ENCODE results near the gene MCRIP1. TPM values are rescaled to one million over a fixed set of nuclear protein-coding genes. Genes with fewer than 3 reads are reported as not detected.

Gene MCRIP1
- total RNA-seq, 4 donors from 2014 or later = 55.2 to 88.6 (median 83.7) TPM

- H3K9me3 ChIP-seq = no peaks in the 10 kb centered on the region
- no peak overlapping the region for H3K4me3 ChIP-seq (replicated peaks in 1 of 3)
- intact Hi-C loops (cut with DNase I) = no loop called here
- H3K27me3 ChIP-seq = no peaks in the 10 kb centered on the region
- H3K27ac ChIP-seq = no peak overlapping the region
- no peak for DNase-seq
- no peak for TF ChIP-seq POLR2A (IDR thresholded peaks at IDR 0.05)
- TF ChIP-seq, protein P1, sequence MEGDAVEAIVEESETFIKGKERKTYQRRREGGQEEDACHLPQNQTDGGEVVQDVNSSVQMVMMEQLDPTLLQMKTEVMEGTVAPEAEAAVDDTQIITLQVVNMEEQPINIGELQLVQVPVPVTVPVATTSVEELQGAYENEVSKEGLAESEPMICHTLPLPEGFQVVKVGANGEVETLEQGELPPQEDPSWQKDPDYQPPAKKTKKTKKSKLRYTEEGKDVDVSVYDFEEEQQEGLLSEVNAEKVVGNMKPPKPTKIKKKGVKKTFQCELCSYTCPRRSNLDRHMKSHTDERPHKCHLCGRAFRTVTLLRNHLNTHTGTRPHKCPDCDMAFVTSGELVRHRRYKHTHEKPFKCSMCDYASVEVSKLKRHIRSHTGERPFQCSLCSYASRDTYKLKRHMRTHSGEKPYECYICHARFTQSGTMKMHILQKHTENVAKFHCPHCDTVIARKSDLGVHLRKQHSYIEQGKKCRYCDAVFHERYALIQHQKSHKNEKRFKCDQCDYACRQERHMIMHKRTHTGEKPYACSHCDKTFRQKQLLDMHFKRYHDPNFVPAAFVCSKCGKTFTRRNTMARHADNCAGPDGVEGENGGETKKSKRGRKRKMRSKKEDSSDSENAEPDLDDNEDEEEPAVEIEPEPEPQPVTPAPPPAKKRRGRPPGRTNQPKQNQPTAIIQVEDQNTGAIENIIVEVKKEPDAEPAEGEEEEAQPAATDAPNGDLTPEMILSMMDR (IDR thresholded peaks at IDR 0.05) = no peak
- WGBS, 2 donors = 89 to 90% methylated on average over 28 to 42 of the region's 42 CpGs
- no peaks in the 10 kb centered on the region for H3K36me3 ChIP-seq
- H3K4me1 ChIP-seq = peaks cover 4 to 11% of the 10 kb centered on the region in 2 donors
Measured at GRCh38 chr17:81810892-81811704, 22.0 kb downstream of the MCRIP1 start.

GRCh38 chr17:81810476-81810875, 22.6 kb downstream of the MCRIP1 start:
- H3K4me1 ChIP-seq = peaks cover 4 to 8% of the 10 kb centered on the region in 2 donors
- H3K27ac ChIP-seq = no peak overlapping the region
- no peak overlapping the region for H3K4me3 ChIP-seq (replicated peaks in 1 of 3)
- intact Hi-C loops (cut with DNase I) = no loop called here
- H3K9me3 ChIP-seq = no peaks in the 10 kb centered on the region
- TF ChIP-seq POLR2A (IDR thresholded peaks at IDR 0.05) = no peak
- TF ChIP-seq, protein P1 (IDR thresholded peaks at IDR 0.05) = no peak
- no peaks in the 10 kb centered on the region for H3K36me3 ChIP-seq
- DNase-seq = no peak
- no peaks in the 10 kb centered on the region for H3K27me3 ChIP-seq
- WGBS, 2 donors = 70 to 77% methylated on average over 7 to 8 of the region's 8 CpGs

DNA sequence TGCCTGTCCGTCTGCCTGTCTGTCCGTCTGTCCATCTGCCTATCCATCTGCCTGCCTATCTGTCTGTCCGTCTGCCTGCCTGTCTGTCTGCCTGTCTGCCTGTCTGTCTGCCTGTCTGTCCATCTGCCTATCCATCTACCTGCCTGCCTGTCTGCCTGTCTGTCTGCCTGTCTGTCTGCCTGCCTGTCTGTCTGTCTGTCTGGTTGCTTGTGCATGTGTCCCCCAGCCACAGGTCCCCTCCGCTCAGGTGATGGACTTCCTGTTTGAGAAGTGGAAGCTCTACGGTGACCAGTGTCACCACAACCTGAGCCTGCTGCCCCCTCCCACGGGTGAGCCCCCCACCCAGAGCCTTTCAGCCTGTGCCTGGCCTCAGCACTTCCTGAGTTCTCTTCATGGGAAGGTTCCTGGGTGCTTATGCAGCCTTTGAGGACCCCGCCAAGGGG, 23.5 kb downstream of the MCRIP1 start:
- no peaks in the 10 kb centered on the region for H3K9me3 ChIP-seq
- H3K27ac ChIP-seq = no peak overlapping the region
- TF ChIP-seq, protein P1 (IDR thresholded peaks at IDR 0.05) = no peak
- TF ChIP-seq POLR2A (IDR thresholded peaks at IDR 0.05) = no peak
- DNase-seq = no peak
- H3K4me1 ChIP-seq = peaks cover 2 to 6% of the 10 kb centered on the region in 2 donors
- 68 to 85% methylated on average over 6 of the region's 7 CpGs for whole genome bisulfite sequencing, 2 donors
- H3K27me3 ChIP-seq = peaks cover 5% of the 10 kb centered on the region
- intact Hi-C loops (cut with DNase I) = no loop called here
- no peak overlapping the region for H3K4me3 ChIP-seq (replicated peaks in 1 of 3)
- no peaks in the 10 kb centered on the region for H3K36me3 ChIP-seq

DNA sequence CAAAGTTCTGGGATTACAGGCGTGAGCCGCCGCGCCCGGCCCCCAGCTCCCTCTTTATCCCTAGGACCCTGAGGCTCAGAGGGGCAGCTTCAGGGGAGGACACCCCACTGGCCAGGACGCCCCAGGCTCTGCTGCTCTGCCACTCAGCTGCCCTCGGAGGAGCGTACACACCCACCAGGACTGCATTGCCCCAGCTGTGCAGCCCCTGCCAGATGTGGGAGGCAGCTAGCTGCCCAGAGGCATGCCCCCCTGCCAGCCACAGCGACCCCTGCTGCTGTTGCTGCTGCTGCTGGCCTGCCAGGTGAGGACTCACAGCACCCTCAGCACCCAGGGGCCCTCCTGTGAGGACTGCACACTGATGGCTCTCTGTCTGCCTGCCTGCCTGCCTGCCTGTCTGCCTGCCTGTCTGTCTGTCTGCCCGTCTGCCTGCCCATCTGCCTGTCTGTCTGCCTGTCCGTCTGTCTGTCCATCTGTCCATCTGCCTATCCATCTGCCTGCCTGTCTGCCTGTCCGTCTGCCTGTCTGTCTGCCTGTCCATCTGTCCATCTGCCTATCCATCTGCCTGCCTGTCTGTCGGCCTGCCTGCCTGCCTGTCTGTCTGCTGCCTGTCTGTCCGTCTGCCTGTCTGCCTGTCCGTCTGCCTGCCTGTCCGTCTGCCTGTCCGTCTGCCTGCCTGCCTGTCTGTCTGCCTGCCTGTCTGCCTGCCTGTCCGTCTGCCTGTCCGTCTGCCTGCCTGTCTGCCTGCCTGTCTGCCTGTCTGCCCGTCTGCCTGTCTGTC, 24.1 kb downstream of the MCRIP1 start:
- no peak overlapping the region for H3K27ac ChIP-seq
- no peak for TF ChIP-seq POLR2A (IDR thresholded peaks at IDR 0.05)
- TF ChIP-seq, protein P1 (IDR thresholded peaks at IDR 0.05) = no peak
- H3K36me3 ChIP-seq = no peaks in the 10 kb centered on the region
- H3K9me3 ChIP-seq = no peaks in the 10 kb centered on the region
- no peak for DNase-seq
- peaks cover 9% of the 10 kb centered on the region for H3K27me3 ChIP-seq
- 75 to 77% methylated on average over 11 to 19 of the region's 20 CpGs for WGBS, 2 donors
- intact Hi-C loops (cut with DNase I) = no loop called here
- no peak overlapping the region for H3K4me3 ChIP-seq (replicated peaks in 1 of 3)
- H3K4me1 ChIP-seq = peaks cover 3 to 12% of the 10 kb centered on the region in 2 donors

All from thyroid gland (tissue), 4 donors.